Activated naive CD4-positive, alpha-beta T cell treated with anti-CD3 and anti-CD28 coated beads, Interleukin-2, amount 50 U/mL, for 72 hours (primary cell): Measurements from ENCODE around the gene TPK1. TPM values are rescaled to one million over a fixed set of nuclear protein-coding genes. Genes with fewer than 3 reads are reported as not detected.

ENCODE experiments used
- ATAC-seq, 2 donors: fragments of 150-1000 bp; cut with Tn5 transposase; 2 replicates each; pipeline ENCODE4 v1.10.0; 2021; ENCODE audit warnings: mild to moderate bottlenecking in 2 of 2, moderate library complexity in 2 of 2
- DNase-seq, 2 donors: peaks; one replicate each; pipeline ENCODE4 v3.0.0; 2021 to 2022; ENCODE audit warnings: low spot score in 2 of 2
- H3K27ac Mint-ChIP-seq, 2 donors: one replicate each; pipeline ENCODE4 v1.8.0; 2022; ENCODE audit warnings: mild to moderate bottlenecking in 2 of 2, mixed read lengths in 2 of 2
- H3K36me3 Mint-ChIP-seq, 2 donors: one replicate each; pipeline ENCODE4 v1.8.0; 2022; ENCODE audit warnings: mixed read lengths in 2 of 2
- H3K9me3 Mint-ChIP-seq, 2 donors: one replicate each; pipeline ENCODE4 v1.8.0; 2022; ENCODE audit warnings: mixed read lengths in 2 of 2
- total RNA-seq, 2 donors: library from RNA; stranded (reverse); gene quantifications; one replicate each; pipeline ENCODE4 v1.2.3, GENCODE V29; 2022

Gene TPK1
- total RNA-seq: 10 to 100 TPM; 20.8 to 23.1 TPM

DNA sequence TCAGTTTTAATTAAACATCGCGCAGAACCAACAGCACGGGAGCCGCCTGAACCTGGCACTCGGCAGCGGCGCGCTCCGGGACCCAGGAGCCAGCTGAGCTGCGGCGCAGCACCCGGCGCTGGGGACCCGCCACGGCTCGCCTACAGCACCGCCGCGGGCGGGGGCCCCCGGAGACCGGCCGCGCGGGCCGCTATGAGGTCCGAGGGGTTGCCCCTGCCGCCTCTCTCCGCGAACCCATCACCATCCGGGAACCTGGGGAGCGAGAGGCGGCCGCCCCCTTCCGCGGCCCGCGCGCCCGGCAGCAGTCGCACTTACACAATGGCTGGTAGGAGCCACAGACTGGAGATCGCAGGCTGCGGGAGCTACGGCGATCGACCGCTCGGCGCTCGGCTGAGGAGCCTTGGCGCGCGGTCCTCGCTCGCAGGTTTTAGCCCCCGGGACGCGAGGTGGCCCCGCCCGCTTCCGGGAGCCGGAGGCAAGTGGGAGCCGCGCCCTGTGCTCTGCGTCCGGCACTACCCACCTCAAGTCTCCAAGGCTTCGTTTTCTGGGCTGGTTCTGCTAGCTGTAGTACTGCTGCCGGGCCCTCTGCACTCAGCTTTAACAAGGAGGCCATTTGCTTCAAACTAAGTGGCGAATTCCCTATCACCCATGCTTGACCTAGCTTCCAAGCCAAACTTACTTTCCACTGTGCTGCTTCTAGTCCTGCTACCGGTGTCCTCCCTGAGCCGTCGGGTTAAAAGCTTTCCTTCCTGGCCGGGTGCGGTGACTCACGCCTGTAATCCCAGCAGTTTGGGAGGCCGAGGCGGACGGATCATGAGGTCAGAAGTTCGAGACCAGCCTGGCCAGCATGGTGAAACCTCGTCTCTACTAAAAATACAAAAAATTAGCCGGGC, at the start of gene TPK1:
TSS of gene TPK1 (minus strand) at position 402 of the 893 bp plus-strand sequence. CDS start 451 bp downstream, outside the sequence.
- Mint-ChIP-seq H3K9me3 (peaks cover 18 to 26% of the 10 kb centered on the region in 2 donors), H3K36me3 (peaks cover 18 to 54% of the 10 kb centered on the region in 2 donors), H3K27ac (peak within 1 kb of the TSS; percentile 99)
- DNase-seq (peak; percentile 87 to 92), ATAC-seq (peak; percentile 87 to 93)

DNA sequence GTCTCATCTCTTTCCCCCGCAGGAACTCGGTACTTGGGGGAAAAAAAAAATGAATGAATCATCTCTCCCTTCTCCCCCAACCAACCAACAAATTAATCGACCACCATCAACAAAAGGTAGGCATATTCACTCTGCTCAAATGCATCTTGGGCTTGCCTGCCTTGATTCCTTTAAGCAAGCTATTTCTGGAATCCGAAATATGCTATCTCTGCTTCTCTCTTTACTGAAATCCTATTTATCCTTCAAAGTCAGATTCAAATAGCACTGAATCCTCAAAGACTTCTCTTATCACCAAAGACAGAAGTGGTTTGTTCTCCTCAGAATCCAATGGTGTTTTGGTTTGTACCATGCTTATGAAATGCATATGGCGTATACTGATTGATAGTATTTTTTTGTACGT, 49.6 kb upstream of the TPK1 start:
- DNase-seq (no peak), ATAC-seq (no peak)
- no peaks in the 10 kb centered on the region for H3K9me3 Mint-ChIP-seq
- no peaks in the 10 kb centered on the region for H3K36me3 Mint-ChIP-seq
- no peak overlapping the region for H3K27ac Mint-ChIP-seq

DNA sequence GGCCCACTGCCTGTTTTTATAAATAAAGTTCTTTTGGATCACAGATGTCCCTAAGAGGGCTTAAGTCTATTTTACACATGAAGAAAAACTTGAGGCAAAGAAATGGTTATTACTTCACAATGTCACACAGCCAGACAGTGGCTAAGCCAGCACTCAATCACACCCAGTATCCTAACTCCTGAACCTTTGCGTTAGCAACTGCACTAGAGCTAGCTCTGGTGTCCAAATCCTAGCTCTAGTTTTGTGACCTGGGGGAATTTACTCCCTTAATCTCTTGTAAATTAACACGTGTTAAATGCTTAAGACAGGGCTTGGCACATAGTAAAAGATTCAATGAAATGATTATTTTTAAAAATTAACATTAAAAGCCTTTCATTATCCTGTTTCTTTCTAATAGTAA, 49.0 kb upstream of the TPK1 start:
- Mint-ChIP-seq H3K9me3 (no peaks in the 10 kb centered on the region), H3K36me3 (no peaks in the 10 kb centered on the region), H3K27ac (no peak overlapping the region)
- no peak for DNase-seq
- no peak for ATAC-seq

DNA sequence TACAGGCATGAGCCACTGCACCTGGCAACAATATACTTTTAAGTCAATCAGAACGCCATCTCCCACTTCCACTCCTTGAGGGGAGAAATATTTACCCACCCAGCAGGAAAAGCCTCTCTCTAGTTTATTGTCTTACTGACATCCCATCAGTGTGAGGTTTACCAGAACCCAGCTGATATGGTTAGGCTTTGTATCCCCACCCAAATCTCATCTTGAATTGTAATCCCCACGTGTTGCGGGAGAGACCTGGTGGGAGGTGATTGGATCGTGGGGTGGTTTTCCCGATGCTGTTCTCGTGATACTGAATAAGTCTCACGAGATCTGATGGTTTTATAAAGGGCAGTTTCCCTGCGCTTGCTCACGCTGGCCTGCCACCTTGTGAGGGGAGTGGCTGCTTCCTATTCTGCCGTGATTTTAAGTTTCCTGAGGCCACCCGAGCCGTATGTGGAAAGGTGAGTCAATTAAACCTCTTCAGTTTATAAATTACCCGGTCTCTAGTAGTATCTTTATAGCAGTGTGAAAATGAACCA, 37.5 kb upstream of the TPK1 start:
- ATAC-seq: no peak

DNA sequence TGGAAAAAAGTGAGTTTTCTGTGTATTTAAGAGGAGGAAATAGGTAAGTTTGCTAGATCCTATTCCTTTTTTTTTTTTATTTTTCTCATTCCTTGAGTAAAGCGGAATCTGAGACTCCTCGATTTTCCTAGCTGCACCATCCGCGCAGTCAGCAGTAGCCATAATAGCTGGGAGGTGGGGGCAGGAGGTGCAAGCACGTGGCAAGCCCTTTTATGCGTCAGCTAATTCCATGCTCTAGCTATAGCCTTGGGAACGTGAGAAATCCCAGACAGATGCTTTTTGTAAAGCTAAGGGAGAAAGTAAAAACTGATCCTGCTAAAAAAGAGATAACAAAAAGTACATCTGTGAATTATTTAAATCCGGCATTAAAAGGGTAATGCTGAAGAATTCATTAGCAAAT, 33.2 kb upstream of the TPK1 start:
- DNase-seq: no peak
- ATAC-seq: no peak
- H3K27ac Mint-ChIP-seq: no peak overlapping the region
- H3K36me3 Mint-ChIP-seq: no peaks in the 10 kb centered on the region
- no peaks in the 10 kb centered on the region for H3K9me3 Mint-ChIP-seq

More for the DNA sequence above, 37.5 kb upstream of the TPK1 start:
- Mint-ChIP-seq H3K27ac (no peak overlapping the region), H3K9me3 (peaks cover 0 to 4% of the 10 kb centered on the region in 2 donors), H3K36me3 (no peaks in the 10 kb centered on the region)
- no peak for DNase-seq

DNA sequence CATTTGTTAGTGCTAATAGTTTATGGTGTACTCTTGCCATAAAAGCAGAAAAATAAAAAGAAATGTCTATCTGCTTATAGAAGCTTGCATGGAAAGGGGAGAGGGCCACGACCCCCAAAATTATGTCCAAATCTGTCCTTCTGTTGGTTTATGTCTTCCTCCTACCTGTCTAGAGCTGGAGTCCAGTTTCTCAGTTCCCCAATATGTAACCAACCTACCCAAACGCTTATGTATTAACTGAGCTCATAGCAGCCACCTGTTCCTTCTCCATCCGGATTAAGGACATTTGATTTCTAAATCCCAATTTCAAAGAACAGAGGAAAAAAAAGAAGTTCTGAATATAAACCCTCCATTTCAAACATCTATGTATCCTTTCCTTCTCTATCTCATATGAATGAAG, 30.3 kb upstream of the TPK1 start:
- ATAC-seq (no peak), DNase-seq (no peak)
- no peak overlapping the region for H3K27ac Mint-ChIP-seq
- no peaks in the 10 kb centered on the region for H3K9me3 Mint-ChIP-seq
- no peaks in the 10 kb centered on the region for H3K36me3 Mint-ChIP-seq

DNA sequence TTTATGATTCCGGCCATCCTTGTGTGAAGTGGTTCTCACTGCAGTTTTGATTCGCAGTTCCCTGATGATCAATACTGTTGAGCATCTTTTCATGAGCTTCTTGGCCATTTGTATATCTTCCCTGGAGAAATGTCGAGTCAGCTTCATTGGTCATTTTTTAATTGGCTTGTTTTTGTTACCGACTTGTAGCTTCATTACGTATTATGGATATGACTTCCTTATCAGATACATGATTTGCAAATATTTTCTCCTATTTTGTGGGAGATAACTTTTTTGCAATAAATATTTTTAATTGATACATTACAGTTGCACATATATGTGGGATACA, 27.4 kb upstream of the TPK1 start:
- Mint-ChIP-seq H3K9me3 (no peaks in the 10 kb centered on the region), H3K36me3 (no peaks in the 10 kb centered on the region), H3K27ac (no peak overlapping the region)
- ATAC-seq (no peak), DNase-seq (no peak)

DNA sequence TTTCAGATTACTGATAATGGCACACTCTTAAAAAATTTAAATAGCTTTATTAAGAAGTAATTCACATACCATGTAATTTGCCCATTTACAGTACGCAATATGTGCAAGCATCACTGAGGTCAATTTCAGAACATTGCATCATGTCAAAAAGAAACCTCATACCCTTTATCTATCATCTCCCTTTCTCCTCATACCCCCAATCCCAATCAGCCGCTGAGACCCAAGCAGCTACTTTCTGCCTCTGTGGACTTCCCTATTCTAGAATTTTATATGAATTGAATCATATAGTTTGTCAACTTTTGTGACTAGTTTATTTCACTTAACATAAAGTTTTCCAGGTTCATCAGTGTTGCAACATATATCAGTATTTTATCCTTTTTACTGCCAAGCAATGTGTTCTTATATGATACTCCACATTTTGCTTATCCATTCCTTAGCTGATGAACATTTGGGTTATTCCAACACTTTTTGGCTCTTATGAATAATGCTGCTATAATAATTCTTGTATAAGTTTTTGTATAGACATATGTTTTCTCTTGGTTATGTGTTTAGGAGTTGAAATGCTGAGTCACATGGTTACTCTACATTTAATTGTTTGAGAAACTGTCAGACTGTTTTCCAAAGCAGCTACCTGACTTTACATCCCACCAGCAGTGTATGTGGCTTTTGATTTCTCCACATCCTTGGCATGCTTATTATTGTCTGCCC, 26.9 kb upstream of the TPK1 start:
- Mint-ChIP-seq H3K9me3 (no peaks in the 10 kb centered on the region), H3K36me3 (no peaks in the 10 kb centered on the region), H3K27ac (no peak overlapping the region)
- ATAC-seq: no peak
- DNase-seq: no peak

DNA sequence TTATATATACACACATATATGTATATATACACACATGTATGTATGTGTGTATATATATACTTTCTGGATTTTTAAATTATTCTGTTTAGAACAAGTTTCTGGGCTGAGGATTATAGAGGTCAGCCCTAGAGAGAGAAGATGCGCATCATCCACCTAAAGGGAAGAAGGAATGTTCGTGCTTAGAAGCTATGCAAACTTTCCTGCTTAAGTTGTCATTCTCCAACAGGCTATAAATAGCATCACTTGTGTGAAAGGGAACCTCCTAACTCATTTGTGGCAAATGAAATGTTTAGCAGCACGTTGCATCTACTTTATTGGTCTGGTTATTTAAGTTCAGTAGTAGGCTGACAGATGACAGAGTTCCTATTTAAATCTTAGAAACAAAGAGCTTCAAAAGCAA, 23.9 kb upstream of the TPK1 start:
- Mint-ChIP-seq H3K9me3 (no peaks in the 10 kb centered on the region), H3K27ac (no peak overlapping the region), H3K36me3 (no peaks in the 10 kb centered on the region)
- no peak for ATAC-seq
- no peak for DNase-seq

DNA sequence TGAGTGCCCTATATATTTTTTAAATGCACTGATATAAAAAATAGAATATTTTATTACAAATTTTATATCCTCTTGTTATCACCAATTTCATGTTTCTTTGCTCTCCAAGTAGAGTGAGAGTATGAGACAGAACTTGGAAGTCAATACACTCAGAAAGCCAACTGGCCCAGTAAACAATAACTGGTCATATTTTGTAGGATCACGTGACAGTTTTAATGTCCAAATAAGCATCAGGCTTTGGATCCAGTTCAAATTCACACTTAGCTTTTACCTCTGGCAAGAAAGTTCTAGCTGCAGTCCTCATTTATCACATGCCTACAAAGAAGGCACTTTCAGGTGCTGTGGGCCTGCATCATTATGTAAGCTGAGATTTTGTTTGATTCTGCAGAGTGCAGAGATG, 21.6 kb upstream of the TPK1 start:
- DNase-seq (no peak), ATAC-seq (no peak)
- Mint-ChIP-seq H3K9me3 (no peaks in the 10 kb centered on the region), H3K36me3 (no peaks in the 10 kb centered on the region), H3K27ac (no peak overlapping the region)

DNA sequence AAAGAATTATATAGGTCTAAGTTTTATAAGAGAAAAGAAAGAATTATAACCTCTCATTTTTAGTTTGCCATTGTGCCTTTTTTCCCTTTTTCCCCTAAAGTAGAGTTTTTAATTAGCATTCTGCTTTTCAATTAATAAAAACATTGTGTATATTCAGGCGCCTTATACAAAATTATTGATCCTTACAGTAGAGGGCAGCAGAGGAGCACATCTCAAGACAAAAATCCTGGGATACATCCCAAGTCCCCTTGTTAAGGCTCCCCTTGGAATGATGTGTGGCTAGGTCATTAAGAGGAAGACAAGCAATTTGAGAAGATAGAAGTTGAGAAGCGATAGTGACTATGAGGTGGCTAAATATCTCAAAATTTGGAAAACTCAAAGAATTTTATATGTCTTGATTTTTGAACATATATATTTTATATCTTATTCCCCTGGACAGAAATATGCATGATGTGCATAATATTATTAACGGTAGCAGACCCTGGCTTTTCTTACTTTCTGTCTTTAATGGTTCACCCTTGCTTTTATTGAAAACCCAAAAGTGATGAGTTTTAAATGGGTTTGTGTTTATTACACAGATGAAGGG, 19.1 kb upstream of the TPK1 start:
- ATAC-seq: no peak
- Mint-ChIP-seq H3K27ac (no peak overlapping the region), H3K9me3 (peaks cover 4 to 7% of the 10 kb centered on the region in 2 donors), H3K36me3 (peaks cover 5 to 8% of the 10 kb centered on the region in 2 donors)
- DNase-seq: no peak

DNA sequence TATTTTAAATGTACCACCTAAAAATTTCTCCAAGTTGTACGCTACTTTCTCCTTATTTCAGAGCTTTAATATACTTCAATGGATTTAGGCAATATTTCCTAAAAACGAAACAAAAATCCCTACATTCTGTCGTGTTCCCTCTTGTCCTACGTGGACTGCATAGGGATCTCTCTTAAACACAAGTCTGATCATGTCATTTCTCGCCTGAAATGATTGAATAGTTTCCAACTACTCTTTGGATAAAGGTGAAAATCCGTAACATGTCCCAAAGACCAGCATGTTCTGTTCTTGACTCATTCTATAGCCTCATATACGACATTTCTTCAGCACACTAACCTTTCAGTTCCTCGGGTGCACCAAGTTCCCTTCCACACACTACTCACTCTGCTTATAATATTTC, 17.7 kb upstream of the TPK1 start:
- Mint-ChIP-seq H3K9me3 (peaks cover 7% of the 10 kb centered on the region in 2 donors), H3K27ac (no peak overlapping the region), H3K36me3 (peaks cover 5 to 13% of the 10 kb centered on the region in 2 donors)
- DNase-seq (no peak), ATAC-seq (no peak)

DNA sequence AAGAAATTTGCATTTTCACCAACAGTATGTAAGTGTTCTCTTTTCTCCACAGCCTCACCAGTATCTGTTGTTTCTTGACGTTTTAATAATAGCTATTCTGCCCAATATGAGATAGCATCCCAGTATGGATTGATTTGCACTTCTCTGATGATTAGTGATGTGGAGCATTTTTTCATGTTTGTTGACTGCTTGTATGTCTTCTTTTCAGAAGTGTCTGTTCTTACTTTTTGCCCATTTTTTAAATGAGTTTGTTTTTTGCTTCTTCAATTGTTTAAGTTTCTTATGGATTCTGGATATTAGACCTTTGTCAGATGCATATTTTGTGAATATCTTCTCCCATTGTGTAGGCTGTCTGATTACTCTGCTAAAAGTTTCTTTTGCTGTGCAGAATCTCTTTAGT, 12.2 kb upstream of the TPK1 start:
- Mint-ChIP-seq H3K9me3 (peaks cover 7 to 16% of the 10 kb centered on the region in 2 donors), H3K27ac (no peak overlapping the region), H3K36me3 (peaks cover 5 to 21% of the 10 kb centered on the region in 2 donors)
- DNase-seq (no peak), ATAC-seq (no peak)

DNA sequence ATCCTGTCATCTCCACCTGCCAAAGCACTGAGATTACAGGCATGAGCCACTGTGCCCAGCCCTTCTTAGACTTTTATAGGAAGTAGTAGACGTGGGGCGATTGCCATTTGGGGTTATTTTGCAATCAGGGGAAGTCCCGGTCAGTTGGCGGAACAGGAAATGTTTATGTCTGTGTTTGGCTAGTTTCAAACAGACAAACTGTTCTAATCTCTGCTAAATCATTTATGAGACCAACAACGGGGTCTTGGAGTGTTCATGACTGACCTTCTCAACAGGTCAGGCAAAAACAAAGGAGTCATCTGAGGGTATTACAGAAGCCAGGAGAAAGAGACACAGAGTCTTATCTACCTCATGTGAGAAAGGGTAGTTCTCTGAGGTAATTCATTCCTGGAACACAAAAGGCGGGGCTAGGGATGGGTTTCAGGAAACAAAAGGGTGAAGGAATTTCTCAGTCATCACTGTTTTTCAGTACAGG, 6.6 kb upstream of the TPK1 start:
- H3K36me3 Mint-ChIP-seq: peaks cover 5 to 30% of the 10 kb centered on the region in 2 donors
- DNase-seq (peak in 1 of 2 donors; percentile 23), ATAC-seq (peak; percentile 86 to 91)
- peaks cover 11 to 20% of the 10 kb centered on the region in 2 donors for H3K9me3 Mint-ChIP-seq
- peak overlapping the region; percentile 77 to 90 for H3K27ac Mint-ChIP-seq

DNA sequence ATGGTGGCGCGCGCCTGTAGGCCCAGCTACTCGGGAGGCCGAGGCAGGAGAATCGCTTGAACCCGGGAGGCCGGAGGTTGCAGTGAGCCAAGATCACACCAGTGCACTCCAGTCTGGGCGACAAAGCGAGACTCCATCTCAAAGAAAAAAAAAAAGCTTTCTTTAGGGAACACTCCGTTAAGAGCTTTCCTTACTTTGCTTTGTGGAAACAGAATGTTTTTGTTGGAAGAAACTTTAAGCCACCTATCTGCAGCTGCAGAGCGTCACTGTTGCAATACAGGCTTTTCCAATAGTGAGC, 641 bp upstream of the TPK1 start:
- H3K27ac Mint-ChIP-seq: peak overlapping the region in 1 of 2 donors; percentile 99

DNA sequence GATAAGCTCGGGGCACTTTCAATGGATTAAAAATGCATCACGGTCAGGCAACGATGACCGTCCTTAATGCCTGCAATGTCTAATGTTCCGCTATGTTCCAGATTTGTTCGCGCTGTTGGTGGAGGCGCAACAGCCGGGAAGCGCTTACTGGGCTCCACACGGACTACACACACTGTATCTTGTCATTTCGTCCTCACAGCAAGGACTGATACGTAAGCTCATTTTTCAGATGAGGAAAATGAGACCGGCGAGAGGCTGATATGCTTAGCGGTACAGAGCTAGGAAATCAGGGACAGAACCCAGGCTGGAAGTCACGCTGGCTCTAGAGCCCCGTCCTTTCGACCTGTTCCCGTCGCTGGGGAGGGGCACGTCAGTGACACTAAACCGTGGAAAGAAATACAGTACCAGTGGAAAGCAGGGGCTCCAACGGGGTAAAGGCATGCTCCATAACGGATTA, 670 bp downstream of the TPK1 start:
- Mint-ChIP-seq H3K36me3 (peaks cover 18 to 55% of the 10 kb centered on the region in 2 donors), H3K9me3 (peaks cover 18 to 26% of the 10 kb centered on the region in 2 donors), H3K27ac (peak overlapping the region; percentile 99)
- ATAC-seq (peak; percentile 47 to 51), DNase-seq (peak in 1 of 2 donors; percentile 48)

More for the DNA sequence above, 641 bp upstream of the TPK1 start:
- ATAC-seq: no peak
- peaks cover 18 to 25% of the 10 kb centered on the region in 2 donors for H3K9me3 Mint-ChIP-seq
- no peak for DNase-seq
- H3K36me3 Mint-ChIP-seq: peaks cover 18 to 51% of the 10 kb centered on the region in 2 donors

DNA sequence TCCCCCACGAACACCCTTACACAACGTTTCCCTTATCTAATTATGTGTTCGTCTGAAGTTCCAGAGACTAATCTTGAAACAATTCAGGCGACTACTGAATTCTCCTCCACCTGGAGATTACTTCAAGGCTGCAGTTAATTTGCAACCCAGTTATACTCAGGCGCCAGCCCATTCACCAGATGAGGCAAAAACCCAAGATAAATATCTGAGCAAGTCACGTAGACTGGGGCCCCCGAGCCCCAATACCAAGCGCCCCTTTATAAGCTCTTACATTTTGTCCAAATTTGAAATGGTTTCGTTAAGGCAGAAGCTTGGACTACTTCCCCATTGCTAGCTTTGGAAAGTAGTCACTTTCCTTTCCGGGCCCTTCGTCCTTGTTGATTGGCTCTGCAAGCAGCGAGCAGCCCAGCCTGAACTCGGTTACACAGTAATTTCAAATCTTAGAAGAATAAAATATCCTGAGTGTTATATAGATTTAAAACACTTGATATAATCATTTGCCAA, 1.2 kb downstream of the TPK1 start:
- Mint-ChIP-seq H3K9me3 (peaks cover 17 to 24% of the 10 kb centered on the region in 2 donors), H3K36me3 (peaks cover 18 to 51% of the 10 kb centered on the region in 2 donors), H3K27ac (peak overlapping the region; percentile 99)
- ATAC-seq: peak; percentile 21 to 23
- DNase-seq: peak in 1 of 2 donors; percentile 27
